ENCODE data around the gene CYP4B1. TPM values are rescaled to one million over a fixed set of nuclear protein-coding genes. Genes with fewer than 3 reads are reported as not detected.

CYP4B1 gene
- total RNA-seq, 2 donors from 2014 or later = 12.5 to 30.0 TPM

- Histone ChIP-seq H3K27ac (no peak overlapping the region), H3K36me3 (replicated peaks in 1 of 2; ENCODE audit: insufficient read depth in 1 of 2, low read depth in 2 of 2) (no peaks in the 10 kb centered on the region), H3K4me1 (no peaks in the 10 kb centered on the region), H3K9me3 (no peaks in the 10 kb centered on the region), H3K4me3 (no peak overlapping the region), H3K27me3 (no peaks in the 10 kb centered on the region)
- WGBS, 2 donors = 81 to 92% methylated on average over 5 to 6 of the region's 6 CpGs
- TF ChIP-seq CTCF (IDR thresholded peaks at IDR 0.05) = no peak
- TF ChIP-seq POLR2A (IDR thresholded peaks at IDR 0.05) = no peak
- no peak for ATAC-seq
- intact Hi-C loops (cut with DNase I) = no loop called here
- DNase-seq = no peak
Observed at GRCh38 chr1:46817814-46818213, 19.0 kb downstream of the CYP4B1 start.

GRCh38 chr1:46818591-46818990, 19.7 kb downstream of the CYP4B1 start:
- no peak for DNase-seq
- H3K4me1 ChIP-seq = no peaks in the 10 kb centered on the region
- H3K36me3 ChIP-seq (replicated peaks in 1 of 2; ENCODE audit: insufficient read depth in 1 of 2, low read depth in 2 of 2) = no peaks in the 10 kb centered on the region
- H3K27me3 ChIP-seq = no peaks in the 10 kb centered on the region
- H3K27ac ChIP-seq = no peak overlapping the region
- TF ChIP-seq CTCF (IDR thresholded peaks at IDR 0.05) (no peak), POLR2A (IDR thresholded peaks at IDR 0.05) (no peak)
- 84 to 86% methylated on average over 5 of the region's 5 CpGs for WGBS, 2 donors
- intact Hi-C loops (cut with DNase I) = no loop called here
- H3K4me3 ChIP-seq = no peak overlapping the region
- ATAC-seq = no peak
- H3K9me3 ChIP-seq = no peaks in the 10 kb centered on the region

GRCh38 chr1:46819335-46819734, 20.5 kb downstream of the CYP4B1 start:
- no peak for TF ChIP-seq POLR2A (IDR thresholded peaks at IDR 0.05)
- TF ChIP-seq CTCF (IDR thresholded peaks at IDR 0.05) = no peak
- Histone ChIP-seq H3K36me3 (replicated peaks in 1 of 2; ENCODE audit: insufficient read depth in 1 of 2, low read depth in 2 of 2) (no peaks in the 10 kb centered on the region), H3K4me3 (no peak overlapping the region), H3K9me3 (no peaks in the 10 kb centered on the region), H3K4me1 (no peaks in the 10 kb centered on the region), H3K27ac (no peak overlapping the region), H3K27me3 (no peaks in the 10 kb centered on the region)
- 36 to 40% methylated on average over 1 of the region's 1 CpG for WGBS, 2 donors
- no peak for ATAC-seq
- intact Hi-C loops (cut with DNase I) = no loop called here
- DNase-seq = no peak

DNA sequence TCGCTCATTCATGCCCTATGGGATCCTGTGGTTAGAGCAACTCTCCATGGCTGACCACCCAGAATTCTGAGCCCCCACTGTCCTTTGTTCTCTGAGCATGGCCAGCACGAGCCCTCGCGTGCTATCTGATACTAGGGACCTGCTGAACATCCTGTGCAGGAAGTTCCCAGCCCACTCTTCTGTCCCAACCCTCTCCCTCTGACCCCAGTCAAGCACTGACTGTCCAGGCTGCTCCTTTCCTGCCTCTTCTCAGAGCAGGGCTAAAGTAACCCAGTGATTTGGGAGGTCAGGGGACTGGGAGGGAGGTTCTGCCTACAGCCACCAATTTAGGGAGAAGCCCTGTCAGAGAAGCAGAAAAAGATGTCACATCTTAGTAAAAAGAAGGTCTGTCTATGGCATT, 21.2 kb downstream of the CYP4B1 start:
- no peak overlapping the region for H3K4me3 ChIP-seq
- TF ChIP-seq CTCF (IDR thresholded peaks at IDR 0.05) = no peak
- no peak for TF ChIP-seq POLR2A (IDR thresholded peaks at IDR 0.05)
- H3K27me3 ChIP-seq = no peaks in the 10 kb centered on the region
- ATAC-seq (peak; percentile 40), DNase-seq (no peak)
- intact Hi-C loops (cut with DNase I) = no loop called here
- H3K9me3 ChIP-seq = no peaks in the 10 kb centered on the region
- no peaks in the 10 kb centered on the region for H3K4me1 ChIP-seq
- peak overlapping the region in 1 of 4 donors; percentile 34 for H3K27ac ChIP-seq
- no peaks in the 10 kb centered on the region for H3K36me3 ChIP-seq (replicated peaks in 1 of 2; ENCODE audit: insufficient read depth in 1 of 2, low read depth in 2 of 2)
- 75 to 80% methylated on average over 3 to 4 of the region's 4 CpGs for whole genome bisulfite sequencing, 2 donors

GRCh38 chr1:46820560-46821060, 21.8 kb downstream of the CYP4B1 start:
- H3K27me3 ChIP-seq = no peaks in the 10 kb centered on the region
- intact Hi-C loops (cut with DNase I) = no loop called here
- H3K4me1 ChIP-seq = no peaks in the 10 kb centered on the region
- TF ChIP-seq CTCF (IDR thresholded peaks at IDR 0.05) = no peak
- TF ChIP-seq POLR2A (IDR thresholded peaks at IDR 0.05) = no peak
- ATAC-seq (peak; percentile 35), DNase-seq (no peak)
- no peak overlapping the region for H3K4me3 ChIP-seq
- no peaks in the 10 kb centered on the region for H3K9me3 ChIP-seq
- H3K36me3 ChIP-seq (replicated peaks in 1 of 2; ENCODE audit: insufficient read depth in 1 of 2, low read depth in 2 of 2) = no peaks in the 10 kb centered on the region
- no peak overlapping the region for H3K27ac ChIP-seq
- WGBS, 2 donors = 49% methylated on average over 5 of the region's 5 CpGs; no CpG with 5 or more reads in 1 of the 2 donors

Measured in body of pancreas (tissue), 4 donors.